HG03439 (cell line): ENCODE measurements around the gene LRRC27.

Source experiments
- ATAC-seq: cut with Tn5 transposase; IDR thresholded peaks from one replicate; pipeline ENCODE4 v1.9.1; 2021; ENCODE audit warnings: mild to moderate bottlenecking, moderate library complexity; ENCODE audit not compliant: unreplicated experiment

LRRC27 gene

DNA sequence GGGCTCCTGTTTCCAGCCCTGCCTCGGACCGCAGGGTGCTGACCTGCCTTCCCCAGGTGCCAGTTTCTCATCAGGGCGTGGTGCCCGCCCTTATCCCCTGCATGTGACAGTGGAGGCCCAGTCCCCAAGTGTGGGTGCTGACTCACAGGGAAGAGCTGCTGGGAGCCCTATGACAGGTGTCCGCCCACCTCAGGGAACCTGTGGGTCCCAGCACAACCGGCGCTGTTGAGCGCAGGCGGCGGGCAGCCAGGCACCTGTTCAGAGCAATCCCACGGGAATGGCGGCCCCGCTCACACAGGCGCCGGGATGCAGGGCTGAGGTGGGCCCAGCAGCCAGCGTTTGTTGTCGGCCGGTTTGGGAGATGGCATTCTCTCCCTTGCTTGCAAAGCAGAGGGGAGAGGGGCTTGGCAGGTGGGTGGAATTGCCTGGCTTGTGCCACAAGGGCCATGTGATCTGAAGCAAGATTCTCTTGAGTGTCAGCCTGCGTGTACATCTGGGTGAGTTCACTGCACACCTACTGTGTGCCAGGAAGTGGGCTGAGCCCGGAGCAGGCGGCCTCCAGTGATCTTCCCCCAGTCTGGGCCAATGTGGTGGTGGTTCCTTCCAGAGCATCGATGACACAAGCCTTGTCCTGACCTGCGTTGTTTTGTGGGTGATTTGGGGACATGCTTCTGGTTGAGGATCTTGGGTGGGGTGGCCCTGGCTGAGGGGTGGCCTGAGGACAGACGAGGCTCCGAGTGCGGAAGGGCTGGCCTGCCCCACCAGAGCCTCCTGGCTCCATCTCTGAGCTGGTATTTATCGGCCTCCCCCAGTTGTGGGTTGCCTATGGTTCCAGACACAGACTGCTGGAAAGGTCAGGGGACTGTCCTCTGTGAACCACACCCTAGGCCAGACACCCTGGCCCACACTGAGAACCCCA lies 67.4 kb downstream of the LRRC27 start:
- ATAC-seq: no peak

DNA sequence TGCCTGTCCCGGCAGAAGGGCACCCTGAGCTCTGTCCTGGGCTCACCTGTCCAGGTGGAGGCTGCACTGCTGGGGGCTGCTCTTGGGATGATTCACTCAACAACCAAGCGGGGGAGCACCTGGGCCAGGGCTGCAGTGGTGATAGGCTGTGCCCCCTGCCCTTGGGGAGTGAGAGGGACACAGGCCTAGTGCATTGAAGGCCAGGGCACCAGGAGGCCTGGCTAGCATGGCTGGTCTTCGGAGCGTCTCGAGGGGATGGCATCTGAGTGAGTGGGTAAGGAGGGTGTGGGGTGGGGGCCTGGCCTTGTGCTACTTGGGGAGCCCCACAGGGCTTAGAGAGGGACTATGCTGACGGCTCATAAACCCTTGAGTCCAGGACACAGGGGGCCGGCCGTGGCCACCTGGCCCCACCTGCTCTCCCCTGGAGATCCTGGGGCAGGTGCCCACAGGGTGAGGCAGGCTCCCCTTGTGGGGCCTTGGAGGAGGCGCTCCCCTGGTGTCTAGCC lies 68.1 kb downstream of the LRRC27 start:
- no peak for ATAC-seq

DNA sequence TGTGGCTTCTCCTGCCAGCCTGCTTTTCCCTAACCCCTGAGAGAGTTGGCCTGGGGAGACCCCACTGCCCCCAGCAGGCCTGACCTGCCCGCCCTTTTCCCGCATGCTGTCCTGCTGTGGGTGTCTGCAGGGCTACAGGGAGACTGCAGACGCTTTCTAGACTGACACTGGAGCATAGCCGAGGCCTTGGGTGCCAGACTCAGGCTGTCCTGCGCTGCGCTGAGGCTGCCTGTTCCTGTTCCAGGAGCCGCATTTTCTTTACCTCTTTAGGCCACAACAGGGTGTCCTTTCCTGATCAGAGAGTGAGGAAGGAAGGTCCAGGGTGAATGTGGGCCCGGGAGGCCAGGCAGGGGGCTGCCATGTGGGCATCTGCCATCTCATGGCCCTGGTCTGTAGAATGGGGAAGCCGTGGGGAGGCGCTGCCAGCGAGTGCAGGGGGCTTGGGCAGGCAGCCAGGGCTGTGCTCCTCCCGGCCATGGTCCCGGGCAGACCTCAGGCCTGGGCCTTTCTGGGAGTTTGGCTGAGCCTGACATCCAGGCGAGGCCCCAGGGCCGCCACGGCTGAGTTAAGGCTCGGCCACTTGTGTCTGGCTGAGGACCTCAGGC lies 68.7 kb downstream of the LRRC27 start:
- no peak for ATAC-seq

DNA sequence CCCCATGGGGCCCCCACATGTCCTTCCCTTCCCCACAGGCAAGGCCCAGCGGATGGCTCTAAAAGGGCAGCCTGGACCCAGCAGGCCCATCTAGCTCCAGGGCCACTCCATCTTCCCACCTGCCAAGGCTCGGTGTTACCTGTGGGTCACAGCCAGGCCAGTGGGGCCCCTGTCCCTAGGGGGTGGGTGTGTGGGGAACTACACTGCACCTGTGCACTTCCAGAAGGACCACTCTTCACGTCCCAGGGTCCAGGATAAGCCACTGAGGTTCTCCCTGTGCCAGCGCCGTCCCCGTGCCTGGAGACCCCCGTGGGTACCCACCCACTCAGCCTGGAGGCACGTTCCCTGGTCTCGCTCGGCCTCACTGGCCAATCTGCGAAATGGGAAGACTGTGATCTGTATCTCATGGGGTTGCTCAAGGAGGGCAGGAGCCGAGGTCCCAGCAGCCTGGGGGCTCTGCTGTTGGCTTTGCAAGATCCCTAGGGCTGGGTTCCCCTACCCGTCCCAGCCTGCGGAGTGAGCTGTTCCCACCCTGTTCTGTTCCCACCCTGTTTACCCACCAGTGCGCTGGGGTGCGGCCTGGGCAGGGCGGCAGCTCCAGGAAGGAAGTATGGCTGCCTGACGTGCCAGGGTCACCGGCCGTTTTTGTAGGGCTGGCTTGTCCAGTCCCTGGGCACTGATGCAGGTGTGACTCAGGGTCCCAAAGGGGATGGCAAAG lies 69.6 kb downstream of the LRRC27 start:
- ATAC-seq: no peak

DNA sequence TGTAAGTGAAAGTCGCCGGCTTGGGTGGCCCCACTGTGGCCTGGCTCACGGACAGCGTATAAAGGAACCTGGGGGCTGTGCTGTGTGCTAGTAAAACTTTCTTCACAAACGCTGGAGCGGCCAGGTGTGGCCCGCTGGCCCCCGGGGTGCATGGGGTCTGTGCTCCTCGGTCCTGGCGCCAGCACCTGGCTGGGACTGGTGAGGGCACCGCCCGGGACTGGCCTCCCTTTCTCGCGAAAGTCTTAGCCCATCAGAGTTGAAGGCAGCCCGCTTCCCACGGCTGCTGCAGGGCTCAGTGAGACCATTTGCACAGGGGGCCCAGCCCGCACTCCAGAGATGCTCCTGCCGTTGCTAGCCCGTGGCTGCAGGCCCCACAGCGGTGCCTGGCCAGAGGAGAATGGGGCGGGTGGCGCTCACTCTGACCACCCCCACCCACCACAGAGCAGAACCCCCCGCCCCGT lies 70.8 kb downstream of the LRRC27 start:
- no peak for ATAC-seq

DNA sequence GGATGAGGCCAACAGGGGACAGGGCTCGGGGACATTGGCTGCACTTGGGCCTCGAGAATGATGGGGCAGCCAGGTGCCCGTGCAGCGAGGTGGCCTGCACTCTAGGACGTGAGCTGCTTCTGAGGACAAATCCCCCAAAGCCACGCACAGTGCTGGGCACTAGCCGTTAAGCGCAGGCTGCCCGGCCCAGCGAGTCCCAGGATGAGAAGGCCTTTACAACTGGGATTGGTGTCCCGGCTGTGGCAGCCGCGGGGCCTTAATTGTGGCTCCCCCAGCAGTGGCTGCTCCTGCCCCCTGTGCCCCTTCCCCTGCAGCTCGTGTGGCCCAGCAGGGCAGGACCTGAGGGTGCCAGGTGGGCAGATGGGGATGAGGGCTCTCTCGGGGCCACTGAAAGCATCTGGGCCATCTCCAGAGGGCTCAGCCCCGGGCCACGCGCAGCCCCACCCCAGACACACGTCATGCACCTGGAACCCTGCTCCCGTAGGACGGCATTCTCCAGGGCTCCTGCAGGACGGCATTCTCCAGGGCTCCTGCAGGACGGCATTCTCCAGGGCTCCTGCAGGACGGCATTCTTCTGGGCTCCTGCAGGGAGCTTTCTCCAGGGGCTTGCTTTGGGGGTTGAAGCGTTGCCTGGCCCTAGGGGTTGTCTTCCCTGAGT lies 71.6 kb downstream of the LRRC27 start:
- ATAC-seq: no peak

DNA sequence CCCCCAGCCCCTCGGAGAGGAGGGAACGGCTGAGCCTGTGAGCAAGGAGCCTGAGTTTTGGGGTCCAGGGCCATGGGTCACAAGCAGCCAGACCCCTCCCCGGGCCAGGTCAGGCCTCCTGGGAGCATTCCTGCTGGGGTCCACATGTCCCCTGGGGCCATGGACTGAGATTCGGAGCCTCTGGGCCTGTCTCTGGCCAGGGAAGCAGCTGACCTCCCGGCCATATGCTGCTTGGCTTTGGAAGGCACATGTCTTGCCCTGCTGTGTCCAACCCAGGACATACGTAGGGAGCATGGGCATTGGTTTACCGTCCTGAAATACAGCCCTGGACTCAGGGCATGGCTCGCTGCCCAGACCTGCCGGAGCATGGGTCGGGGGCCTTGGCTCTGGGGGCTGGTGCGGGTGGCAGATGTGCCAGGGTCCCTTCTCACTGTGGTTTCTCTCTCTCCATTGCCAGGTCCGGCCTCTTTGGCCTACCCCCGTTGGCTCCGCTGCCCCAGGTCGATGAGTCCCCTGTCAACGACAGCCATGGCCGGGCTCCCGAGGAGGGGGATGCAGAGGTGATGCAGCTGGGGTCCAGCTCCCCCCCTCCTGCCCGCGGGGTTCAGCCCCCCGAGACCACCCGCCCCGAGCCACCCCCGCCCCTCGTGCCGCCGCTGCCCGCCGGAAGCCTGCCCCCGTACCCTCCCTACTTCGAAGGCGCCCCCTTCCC lies 72.3 kb downstream of the LRRC27 start:
- ATAC-seq: no peak

DNA sequence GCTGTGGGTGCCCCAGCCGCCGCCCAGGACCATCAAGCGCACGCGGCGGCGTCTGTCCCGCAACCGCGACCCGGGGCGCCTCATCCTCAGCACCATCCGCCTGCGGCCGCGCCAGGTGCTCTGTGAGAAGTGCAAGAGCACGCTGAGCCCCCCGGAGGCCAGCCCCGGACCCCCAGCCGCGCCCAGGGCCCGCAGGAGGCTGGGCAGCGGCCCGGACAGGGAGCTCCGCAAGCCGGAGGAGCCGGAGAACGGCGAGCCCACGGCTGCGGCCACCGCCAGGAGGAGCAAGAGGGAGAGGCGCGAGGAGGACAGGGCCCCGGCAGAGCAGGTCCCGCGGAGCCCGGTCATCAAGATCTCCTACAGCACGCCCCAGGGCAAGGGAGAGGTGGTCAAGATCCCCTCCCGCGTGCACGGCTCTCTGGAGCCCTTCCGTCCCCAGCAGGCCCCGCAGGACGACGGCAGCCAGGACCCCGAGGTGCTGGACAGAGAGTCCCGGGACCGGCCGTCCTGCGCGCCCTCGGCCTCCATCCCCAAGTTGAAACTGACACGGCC lies 73.0 kb downstream of the LRRC27 start:
- ATAC-seq: no peak

DNA sequence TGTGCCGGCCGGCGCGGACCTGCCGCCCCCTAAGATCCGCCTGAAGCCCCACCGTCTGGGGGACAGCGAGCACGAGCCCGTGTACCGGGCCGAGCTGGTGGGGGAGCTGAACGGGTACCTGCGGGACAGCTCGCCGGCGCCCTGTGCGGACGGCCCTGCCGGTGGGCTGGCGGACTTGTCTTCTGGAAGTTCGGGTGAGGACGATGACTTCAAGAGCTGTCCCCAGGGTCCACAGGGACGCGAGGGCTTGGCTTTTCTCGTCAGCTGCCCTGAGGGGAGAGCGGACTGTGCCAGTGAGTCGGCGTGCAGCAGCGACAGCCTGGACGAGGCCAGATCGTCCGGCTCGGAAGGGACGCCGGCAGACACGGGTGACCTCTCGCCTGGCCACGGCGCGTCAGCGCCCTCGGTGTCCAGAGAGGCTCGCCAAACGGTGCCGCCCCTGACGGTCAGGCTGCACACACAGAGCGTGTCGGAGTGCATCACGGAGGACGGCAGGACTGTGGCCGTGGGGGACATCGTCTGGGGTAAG lies 73.5 kb downstream of the LRRC27 start:
- ATAC-seq: no peak

DNA sequence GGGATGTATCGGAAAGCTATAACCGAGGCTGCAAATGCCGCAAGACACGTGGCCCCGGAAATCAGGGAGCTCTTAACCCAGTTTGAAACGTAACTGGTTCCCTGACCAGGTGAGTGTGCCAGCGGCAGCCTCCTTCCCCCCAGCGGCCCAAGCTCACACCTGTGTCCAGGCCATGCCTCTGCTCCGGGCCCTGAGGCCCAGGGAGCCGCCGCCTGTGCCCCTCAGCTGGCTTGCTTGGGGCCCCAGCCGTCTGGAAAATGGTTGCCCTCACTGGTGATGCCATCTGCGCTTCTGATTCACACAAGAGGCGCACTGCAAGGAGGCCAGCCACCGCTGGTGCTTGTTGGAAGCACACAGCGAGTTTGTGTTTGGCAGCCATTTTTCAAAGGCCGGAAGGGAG lies 74.2 kb downstream of the LRRC27 start:
- no peak for ATAC-seq

DNA sequence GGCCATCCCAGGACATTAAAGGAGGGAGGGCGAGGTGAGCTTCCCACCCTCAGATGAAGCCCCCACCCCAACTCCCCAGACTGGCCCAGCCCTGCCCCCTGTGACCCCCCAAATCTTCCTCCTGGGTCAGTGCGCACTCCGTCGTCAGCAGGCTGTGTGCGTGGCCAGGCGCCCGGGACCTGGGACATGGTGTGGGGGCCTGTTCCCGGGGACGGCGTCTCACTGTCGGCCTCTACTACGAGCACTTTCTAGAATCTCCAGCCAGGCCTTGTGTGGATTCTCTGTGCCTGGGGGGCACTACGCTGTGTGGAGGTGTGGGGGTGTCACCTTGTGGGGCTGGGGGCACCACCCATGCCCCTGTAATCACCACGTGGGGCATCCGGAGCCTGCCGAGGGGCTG lies 74.8 kb downstream of the LRRC27 start:
- no peak for ATAC-seq

DNA sequence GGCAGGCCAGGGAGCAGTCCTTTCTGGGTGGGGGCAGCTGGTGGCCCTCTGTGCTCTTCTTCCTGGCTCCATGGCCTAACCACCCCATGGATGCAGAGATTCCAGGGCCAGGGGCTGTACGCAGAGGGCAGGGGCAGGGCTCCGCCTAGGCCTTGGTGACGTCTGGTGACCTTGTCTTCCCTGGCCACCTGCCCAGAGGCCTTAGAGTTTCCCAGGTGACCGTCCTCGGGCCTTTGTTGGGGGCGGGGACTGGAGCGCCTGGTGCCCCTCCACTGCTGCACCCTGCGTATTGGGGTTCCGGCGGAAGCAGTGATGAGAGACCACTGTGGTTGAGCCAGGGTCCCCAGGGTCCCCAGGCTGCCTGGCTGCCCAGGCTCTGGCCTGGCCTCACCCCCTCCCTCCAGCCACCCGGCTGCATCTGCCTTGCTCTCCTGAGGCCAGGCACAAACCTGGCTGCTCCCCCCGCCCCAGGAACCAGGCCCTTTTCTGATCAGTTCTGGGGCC lies 75.3 kb downstream of the LRRC27 start:
- ATAC-seq: no peak

DNA sequence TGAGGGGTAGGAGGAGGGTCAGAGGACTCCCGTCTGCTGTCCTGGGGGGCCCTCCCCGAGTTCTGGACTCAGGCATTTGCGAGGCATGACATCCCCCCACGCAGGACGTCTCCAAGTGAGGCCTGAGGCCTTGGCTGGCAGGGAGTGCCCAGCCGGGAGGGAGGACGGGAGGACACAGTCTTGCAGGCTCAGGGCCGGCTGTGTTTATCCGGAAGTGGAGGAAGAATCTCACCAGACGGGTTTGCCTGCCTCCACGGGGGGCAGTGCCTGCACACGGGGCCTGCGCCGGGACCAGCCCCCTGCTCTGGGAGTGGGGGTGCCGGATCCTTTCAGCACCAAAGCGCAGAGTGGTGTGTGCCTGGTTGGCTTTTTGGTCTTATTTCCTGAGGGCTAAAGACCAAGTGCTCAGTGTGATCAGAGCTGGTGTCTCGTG lies 75.9 kb downstream of the LRRC27 start:
- no peak for ATAC-seq

DNA sequence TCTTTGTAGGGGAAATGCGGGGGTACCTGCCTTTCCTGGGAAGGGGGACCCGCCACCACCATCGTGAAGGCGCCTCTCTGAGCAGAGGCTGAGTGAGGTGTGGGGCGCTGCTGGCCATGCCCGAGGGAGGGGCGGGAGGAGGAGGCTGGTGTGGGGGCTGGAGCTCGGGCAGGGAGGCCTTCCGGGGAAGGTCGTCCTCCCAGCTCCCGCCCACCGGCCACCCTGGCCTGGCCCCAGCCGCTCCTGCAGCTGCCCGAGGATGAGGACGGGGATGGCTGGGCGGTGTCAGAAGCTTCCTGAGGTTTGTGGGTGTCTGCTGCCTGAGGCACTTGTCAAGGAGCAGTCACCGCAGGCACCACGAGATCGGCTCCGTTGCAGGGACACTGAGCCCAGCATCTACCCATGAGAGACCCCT lies 76.4 kb downstream of the LRRC27 start:
- ATAC-seq: no peak

DNA sequence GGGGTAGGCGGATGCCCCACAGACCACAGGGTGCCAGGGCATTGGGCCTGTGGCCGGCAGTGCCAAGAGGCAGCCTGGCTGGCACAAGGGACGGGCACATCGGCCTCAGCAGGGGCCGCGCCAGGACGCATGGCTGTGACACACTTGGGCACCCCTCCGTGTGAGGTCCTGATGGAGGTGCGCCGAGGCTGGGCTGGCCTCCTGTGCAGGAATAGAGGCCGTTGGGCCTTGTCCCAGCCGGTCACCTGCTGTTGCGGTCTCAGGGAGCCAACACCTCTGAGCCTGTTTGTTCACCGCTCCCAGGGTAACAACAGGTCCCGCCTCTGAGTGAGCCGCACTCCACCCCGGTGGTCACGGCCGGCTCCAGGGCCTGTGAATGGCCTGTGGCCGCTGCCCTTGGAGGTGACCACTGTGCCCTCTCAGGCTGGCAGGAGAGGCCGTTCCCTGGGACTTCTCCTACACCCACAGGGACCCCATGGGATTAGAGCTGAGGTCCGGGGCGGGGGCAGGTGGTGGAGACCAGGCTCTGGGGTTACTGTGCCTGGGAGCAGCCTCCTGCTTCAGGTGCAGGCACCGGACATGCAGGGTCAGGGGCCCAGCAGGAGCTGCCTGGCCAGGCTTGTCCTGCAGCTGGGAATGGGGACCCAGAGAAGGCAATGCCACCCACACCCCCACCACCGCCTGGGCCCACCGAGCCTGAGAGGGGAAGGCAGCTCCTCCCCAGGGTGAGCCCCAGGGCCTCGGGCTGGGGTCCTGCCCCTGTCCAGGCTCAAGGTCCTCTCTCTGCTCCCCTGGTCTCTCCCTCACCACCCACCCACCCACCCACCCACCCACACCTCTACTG lies 77.1 kb downstream of the LRRC27 start:
- ATAC-seq: no peak

DNA sequence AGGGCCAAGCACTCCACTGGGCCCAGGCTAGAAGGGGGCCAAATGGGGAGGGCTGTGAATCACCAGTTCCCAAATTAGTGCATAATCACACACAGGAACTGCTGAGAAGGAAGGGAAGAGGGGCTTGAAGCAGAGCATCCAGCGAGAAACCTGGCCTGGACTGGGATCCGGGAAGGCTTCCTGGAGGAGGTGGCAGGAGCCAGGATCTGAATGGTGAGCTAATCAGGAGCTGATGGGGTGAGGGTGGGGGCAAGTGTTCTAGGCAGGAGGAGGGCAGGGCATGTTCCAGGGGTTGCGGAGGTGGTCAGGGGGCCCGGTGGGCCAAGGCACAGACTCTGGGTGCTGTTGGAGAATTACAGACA lies 77.7 kb downstream of the LRRC27 start:
- no peak for ATAC-seq

DNA sequence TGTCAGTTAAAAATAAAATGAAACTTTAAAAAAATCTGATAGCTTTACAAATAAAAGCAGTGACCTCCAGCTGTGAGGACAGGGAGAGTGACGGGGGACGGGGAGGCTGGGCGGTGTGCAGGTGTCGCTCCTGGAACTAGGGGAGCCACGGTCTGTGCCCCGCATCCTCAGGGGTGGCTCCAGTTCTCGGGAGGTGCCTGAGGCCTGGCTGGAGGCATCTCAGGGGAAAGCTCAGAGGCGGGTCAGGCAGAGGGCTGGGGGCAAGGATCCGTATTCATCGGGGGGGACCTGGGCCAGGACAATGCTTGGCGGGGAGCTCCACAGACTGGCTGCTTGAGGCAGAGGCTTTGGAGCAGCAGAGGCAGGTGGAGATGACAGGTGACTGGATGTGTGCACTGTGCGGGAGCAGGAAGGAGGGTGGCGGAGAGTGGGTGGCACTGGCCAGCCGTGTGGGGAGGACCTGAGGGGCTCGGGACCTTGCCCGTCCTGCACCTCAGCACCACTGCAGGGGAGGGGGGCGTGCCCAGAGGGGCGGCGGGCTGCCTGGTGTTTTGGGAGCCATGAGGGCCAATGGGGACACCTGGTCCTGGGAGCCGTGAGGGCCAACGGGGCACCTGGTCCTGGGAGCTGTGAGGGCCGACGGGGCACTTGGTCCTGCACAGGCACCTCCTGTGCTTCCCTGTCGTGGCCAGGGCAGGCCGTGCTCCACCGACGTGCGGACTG lies 78.2 kb downstream of the LRRC27 start:
- no peak for ATAC-seq
